DMS153 treated with DMSO at 0.1 percent for 48 hours (cell line): Measurements from ENCODE around the gene PARD3B.

ENCODE experiments used
- DNase-seq: peaks from one replicate; lab custom pipeline; 2025; ENCODE audit not compliant: unreplicated experiment; lab: John Stamatoyannopoulos, UW

PARD3B gene

GRCh38 chr2:205661281-205661680 is 1116.0 kb downstream of the PARD3B start:
- DNase-seq, result no peak

- no peak for DNase-seq
These were observed 1117.1 kb downstream of the PARD3B start for GRCh38 chr2:205662206-205662965.

- DNase-seq, result no peak
These were observed 1120.5 kb downstream of the PARD3B start for GRCh38 chr2:205665791-205666190.
